OCI-LY3 (cell line): Measurements from ENCODE around the gene GLOD4.
"Not testable (repeated sequence)": the region's sequence is repeated elsewhere in the genome, so short reads cannot be mapped to it uniquely, and the experiment has no call there.

Source experiments
- CTCF ChIP-seq: fragments of 200-600, 300-600 bp; sonication (generic); IDR thresholded peaks from 2 replicates; pipeline ENCODE4 v1.5.1; 2014; ENCODE audit warnings: antibody characterized with exemption, low read length, low read depth
- EZH2phosphoT487 ChIP-seq: fragments of 200-600 bp; shearing (Covaris generic); IDR thresholded peaks from 2 replicates; pipeline ENCODE4 v1.6.1; 2018; ENCODE audit warnings: antibody characterized with exemption, mixed run types, low read depth

GRCh38 chr17:748604-749003 is 33.5 kb downstream of the GLOD4 start:
- TF ChIP-seq CTCF, EZH2phosphoT487: not testable (repeated sequence)
